ENCODE measurements around the gene ASH1L.

ASH1L gene

GRCh38 chr1:155540000-155540874, 22.4 kb downstream of the ASH1L start:
- no peak for DNase-seq (ENCODE audit: low read depth)
- no peak for TF ChIP-seq MAX (IDR thresholded peaks at IDR 0.05; ENCODE audit: low read depth, low read length)
- H3K4me3 ChIP-seq (ENCODE audit: low read depth, low read length): no peak overlapping the region

- DNase-seq (ENCODE audit: low read depth): no peak
Observed at GRCh38 chr1:155537193-155537592, 25.4 kb downstream of the ASH1L start.

GRCh38 chr1:155531624-155532023, 31.0 kb downstream of the ASH1L start:
- DNase-seq (ENCODE audit: low read depth): no peak
- TF ChIP-seq POLR2A (IDR thresholded peaks at IDR 0.05; ENCODE audit: extremely low read depth, insufficient read length): no peak
- TF ChIP-seq MYC (IDR thresholded peaks at IDR 0.05; ENCODE audit: low read depth, low read length): no peak
- TF ChIP-seq CTCF (IDR thresholded peaks at IDR 0.05; ENCODE audit: low read depth, low read length): no peak
- TF ChIP-seq MAX (IDR thresholded peaks at IDR 0.05; ENCODE audit: low read depth, low read length): no peak
- H3K4me3 ChIP-seq (ENCODE audit: low read depth, low read length): no peak overlapping the region

More at GRCh38 chr1:155537193-155537592, 25.4 kb downstream of the ASH1L start:
- H3K4me3 ChIP-seq (ENCODE audit: low read depth, low read length): no peak overlapping the region
- no peak for TF ChIP-seq MYC (IDR thresholded peaks at IDR 0.05; ENCODE audit: low read depth, low read length)
- TF ChIP-seq MAX (IDR thresholded peaks at IDR 0.05; ENCODE audit: low read depth, low read length): no peak
- no peak for TF ChIP-seq CTCF (IDR thresholded peaks at IDR 0.05; ENCODE audit: low read depth, low read length)
- no peak for TF ChIP-seq POLR2A (IDR thresholded peaks at IDR 0.05; ENCODE audit: extremely low read depth, insufficient read length)

- no peak overlapping the region for H3K4me3 ChIP-seq (ENCODE audit: low read depth, low read length)
- DNase-seq (ENCODE audit: low read depth): no peak
Observed at GRCh38 chr1:155529929-155530328, 32.7 kb downstream of the ASH1L start.

GRCh38 chr1:155529109-155529508, 33.5 kb downstream of the ASH1L start:
- TF ChIP-seq MAX (IDR thresholded peaks at IDR 0.05; ENCODE audit: low read depth, low read length) (no peak), MYC (IDR thresholded peaks at IDR 0.05; ENCODE audit: low read depth, low read length) (no peak), POLR2A (IDR thresholded peaks at IDR 0.05; ENCODE audit: extremely low read depth, insufficient read length) (no peak), CTCF (IDR thresholded peaks at IDR 0.05; ENCODE audit: low read depth, low read length) (no peak)
- DNase-seq (ENCODE audit: low read depth): no peak
- no peak overlapping the region for H3K4me3 ChIP-seq (ENCODE audit: low read depth, low read length)

More at GRCh38 chr1:155529929-155530328, 32.7 kb downstream of the ASH1L start:
- TF ChIP-seq MYC (IDR thresholded peaks at IDR 0.05; ENCODE audit: low read depth, low read length) (no peak), CTCF (IDR thresholded peaks at IDR 0.05; ENCODE audit: low read depth, low read length) (no peak), MAX (IDR thresholded peaks at IDR 0.05; ENCODE audit: low read depth, low read length) (no peak), POLR2A (IDR thresholded peaks at IDR 0.05; ENCODE audit: extremely low read depth, insufficient read length) (no peak)

- peak; percentile 26 for DNase-seq (ENCODE audit: low read depth)
- TF ChIP-seq MAX (IDR thresholded peaks at IDR 0.05; ENCODE audit: low read depth, low read length) (no peak), MYC (IDR thresholded peaks at IDR 0.05; ENCODE audit: low read depth, low read length) (no peak), POLR2A (IDR thresholded peaks at IDR 0.05; ENCODE audit: extremely low read depth, insufficient read length) (no peak), CTCF (IDR thresholded peaks at IDR 0.05; ENCODE audit: low read depth, low read length) (no peak)
- H3K4me3 ChIP-seq (ENCODE audit: low read depth, low read length): no peak overlapping the region
Observed at GRCh38 chr1:155527677-155528076, 34.9 kb downstream of the ASH1L start.
